SW 1271 (cell line): ENCODE results near the gene TMEFF1.
"Not testable (repeated sequence)": the region's sequence is repeated elsewhere in the genome, so short reads cannot be mapped to it uniquely, and the experiment has no call there.

Source experiments
- DNase-seq, 2 experiments: peaks; one replicate each; lab custom pipeline; 2025; lab: John Stamatoyannopoulos, UW

Gene TMEFF1

DNA sequence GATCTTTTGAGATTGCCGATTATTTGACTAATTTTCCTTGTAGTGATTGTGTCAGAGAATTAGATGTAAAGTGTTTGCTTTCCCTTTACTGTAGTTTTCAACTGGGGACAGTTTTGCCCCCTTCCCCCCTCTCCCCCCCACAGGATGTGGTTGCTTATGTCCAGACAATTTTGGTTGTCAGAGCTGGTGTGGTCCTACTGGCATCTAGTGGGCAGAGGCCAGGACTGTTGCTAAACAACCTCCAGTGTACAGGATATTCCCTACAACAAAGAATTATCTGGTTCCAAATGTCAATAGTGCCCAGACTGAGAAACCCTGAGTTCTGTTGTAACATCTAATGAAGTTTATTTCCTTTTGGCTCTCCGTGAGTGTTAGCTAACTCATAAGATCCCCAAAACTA, 20.0 kb downstream of the TMEFF1 start:
- DNase-seq: peak in 1 of 2 experiments; percentile 41

DNA sequence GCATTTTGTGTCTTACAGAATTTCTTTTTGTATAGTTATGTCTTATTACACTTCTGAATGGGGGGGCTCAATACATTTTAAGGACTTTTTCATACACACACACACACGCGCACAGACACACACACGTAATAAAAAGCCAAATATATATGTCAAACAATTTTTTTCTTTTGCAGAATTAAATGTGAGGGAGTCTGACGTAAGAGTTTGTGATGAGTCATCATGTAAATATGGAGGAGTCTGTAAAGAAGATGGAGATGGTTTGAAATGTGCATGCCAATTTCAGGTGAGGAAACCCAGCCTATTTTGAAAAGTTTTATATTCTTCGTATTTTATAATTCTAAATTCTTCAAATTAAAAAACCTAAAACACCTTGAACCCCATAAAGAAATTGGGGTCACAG, 25.6 kb downstream of the TMEFF1 start:
- DNase-seq: peak in 1 of 2 experiments; percentile 14

DNA sequence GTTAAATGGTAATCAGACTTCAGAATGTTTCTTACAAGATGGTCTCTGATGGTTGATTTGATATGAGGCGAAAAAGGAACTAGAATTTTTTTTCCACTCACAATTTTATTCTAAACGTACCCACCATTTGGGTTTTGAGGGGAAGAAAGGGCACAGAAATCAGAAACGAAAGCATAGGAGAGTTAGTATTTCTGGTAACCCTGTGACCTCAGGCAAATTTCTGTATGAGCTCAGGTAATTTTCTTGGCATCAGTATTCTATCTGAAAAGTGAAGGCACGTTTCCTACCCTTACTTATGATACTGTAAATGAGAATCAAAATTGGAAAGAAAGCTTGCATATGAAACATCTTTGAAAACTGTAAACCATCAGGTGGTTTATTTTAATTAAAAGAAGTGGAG, 26.5 kb downstream of the TMEFF1 start:
- no peak for DNase-seq

- no peak for DNase-seq
Measured at GRCh38 chr9:100499866-100500265, 26.9 kb downstream of the TMEFF1 start.

- peak; percentile 22 to 68 for DNase-seq
Measured at GRCh38 chr9:100505564-100506159, 32.7 kb downstream of the TMEFF1 start.

GRCh38 chr9:100507350-100507749, 34.4 kb downstream of the TMEFF1 start:
- DNase-seq: not testable (repeated sequence)

- no peak for DNase-seq
Measured at GRCh38 chr9:100511205-100511604, 38.3 kb downstream of the TMEFF1 start.

GRCh38 chr9:100515578-100516494, 42.9 kb downstream of the TMEFF1 start:
- DNase-seq: no peak

DNA sequence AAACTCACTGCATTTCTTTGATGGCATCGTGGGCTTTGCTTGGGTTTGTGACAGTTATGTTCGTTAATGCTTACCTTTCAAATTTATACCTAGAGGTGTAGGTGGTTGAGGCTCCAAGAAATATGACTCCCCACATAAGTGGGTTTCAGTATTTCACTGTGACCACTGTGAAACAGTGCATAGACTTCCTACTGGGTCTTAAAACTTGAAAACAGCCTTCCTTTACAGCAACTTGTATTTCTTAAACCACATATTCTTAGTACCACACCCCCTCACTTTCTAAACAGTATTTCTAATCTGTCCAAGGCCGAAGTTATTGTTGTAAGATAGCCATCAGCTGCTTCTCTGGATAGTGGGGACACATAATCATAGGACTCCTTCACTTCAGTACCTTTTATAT, 48.3 kb downstream of the TMEFF1 start:
- DNase-seq: no peak

DNA sequence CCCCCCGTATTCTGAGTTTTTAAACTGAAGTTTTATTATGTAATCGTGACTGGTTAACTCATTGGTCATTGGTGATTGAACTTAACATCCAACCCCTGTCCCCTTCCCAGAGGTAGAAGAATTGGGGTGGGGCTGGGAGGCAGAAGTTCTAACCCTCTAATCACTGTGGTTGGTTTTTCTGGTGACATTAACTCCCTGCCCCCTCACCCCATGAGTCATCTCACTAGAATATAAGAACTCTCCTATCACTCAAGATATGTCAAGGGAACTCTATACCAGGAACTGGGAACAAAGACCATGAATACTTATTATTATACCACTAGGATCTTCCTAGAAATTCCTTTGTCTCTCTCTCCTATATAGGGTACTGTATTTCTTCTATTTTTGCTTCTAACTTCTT, 52.6 kb downstream of the TMEFF1 start:
- DNase-seq: no peak

DNA sequence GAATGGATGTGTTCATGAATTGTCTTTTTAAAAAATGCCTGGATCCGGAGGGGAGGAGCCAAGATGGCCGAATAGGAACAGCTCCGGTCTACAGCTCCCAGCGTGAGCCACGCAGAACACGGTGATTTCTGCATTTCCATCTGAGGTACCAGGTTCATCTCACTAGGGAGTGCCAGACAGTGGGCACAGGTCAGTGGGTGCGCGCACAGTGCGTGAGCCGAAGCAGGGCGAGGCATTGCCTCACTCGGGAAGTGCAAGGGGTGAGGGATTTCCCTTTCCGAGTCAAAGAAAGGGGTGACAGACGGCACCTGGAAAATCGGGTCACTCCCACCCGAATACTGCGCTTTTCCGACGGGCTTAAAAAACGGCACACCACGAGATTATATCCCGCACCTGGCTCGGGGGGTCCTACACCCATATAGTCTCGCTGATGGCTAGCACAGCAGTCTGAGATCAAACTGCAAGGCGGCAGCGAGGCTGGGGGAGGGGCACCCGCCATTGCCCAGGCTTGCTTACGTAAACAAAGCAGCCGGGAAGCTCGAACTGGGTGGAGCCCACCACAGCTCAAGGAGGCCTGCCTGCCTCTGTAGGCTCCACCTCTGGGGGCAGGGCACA, 54.3 kb downstream of the TMEFF1 start:
- not testable (repeated sequence) for DNase-seq

GRCh38 chr9:100534401-100534800, 61.5 kb downstream of the TMEFF1 start:
- no peak for DNase-seq

DNA sequence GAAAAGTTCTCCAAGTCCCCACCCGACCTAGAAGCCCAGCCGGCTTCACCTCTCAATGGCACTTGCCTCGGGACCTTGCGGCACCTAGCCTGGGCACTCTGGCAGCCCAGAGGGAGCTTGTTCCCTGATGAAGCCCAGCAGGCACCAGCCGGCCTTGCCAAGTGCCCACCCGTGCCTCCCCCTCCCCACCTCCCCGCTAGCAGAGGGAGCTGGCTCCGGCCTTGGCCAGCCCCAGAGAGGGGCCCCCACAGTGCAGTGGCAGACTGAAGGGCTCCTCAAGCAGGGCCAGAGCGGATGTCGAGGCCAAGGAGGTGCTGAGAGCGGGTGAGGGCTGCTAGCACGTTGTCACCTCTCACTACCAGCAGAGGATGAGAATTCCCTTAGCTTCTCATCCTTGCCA, 67.4 kb downstream of the TMEFF1 start:
- DNase-seq: no peak

DNA sequence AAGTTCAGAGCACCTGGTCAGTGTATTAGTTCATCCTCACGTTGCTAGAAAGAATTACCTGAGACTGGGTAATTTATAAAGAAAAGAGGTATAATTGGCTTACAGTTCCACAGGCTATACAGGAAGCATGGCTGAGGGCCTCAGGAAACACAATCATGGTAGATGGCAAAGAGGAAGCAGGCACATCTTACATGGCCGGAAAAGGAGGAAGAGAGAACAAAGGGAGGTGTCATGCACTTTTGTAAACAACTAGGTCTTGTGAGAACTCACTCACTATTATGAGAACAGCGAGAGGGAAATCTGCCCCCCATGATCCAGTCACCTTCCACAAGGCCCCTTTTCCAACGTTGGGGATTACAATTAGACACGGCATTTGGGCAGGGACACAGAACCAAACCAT, 76.1 kb downstream of the TMEFF1 start:
- DNase-seq: no peak

DNA sequence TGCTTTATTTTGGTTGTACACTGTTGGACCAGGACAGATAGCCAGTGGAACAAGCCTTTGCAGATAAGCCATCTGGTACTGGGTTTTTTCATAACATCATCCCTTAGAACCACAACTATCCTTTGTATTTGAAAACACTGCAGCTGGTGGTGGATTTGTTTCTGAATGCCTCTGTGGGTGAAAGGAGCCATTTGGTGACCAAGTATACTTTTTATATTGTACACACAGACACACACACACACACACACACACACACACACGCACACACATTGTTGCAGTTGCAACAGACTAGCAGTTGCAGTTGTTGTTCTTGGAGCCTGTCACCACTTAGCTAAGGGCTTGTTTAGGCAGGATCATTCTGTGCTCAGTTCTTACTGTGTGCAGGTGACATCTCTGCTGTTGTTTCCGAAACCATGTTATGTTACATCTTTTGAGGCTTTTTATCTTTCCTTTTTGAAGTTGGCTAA, 82.0 kb downstream of the TMEFF1 start:
- DNase-seq: no peak

DNA sequence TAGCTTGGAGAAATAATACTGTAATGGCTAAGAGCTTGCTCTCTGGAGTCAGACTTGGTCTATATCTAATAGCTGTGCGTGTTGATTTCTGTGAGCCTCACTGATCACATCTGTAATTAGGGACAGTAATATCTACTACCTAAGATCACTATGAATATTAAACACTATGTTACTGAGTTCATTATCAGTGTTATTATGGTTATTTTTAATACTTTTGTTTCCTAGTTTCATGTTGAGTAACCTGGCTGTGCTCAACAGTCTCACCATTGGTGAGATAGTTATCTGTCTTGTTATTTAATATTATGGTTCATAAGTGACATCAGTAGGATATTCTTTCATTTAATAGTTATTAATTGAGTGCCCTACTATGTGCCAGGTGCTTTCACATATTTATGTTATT, 82.5 kb downstream of the TMEFF1 start:
- DNase-seq: no peak

DNA sequence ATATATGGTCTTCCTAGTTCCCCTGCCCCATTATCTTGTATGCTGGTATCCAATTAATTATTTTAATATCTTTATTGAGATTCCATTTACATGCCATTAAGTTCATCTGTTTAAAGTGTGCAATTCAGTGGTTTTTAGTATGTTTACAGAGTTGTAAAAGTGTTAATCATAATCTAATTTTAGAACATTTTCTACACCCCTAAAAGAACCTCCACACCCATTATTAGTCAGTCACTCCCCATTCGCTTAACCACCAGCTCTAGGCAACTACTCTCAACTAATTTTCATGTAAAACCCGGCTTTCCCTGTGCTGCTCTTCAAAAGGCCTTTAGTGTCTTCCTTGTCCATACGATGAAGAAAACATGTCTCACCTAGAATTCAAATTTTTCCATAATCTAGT, 84.1 kb downstream of the TMEFF1 start:
- no peak for DNase-seq

GRCh38 chr9:100561256-100561655, 88.3 kb downstream of the TMEFF1 start:
- DNase-seq: no peak

DNA sequence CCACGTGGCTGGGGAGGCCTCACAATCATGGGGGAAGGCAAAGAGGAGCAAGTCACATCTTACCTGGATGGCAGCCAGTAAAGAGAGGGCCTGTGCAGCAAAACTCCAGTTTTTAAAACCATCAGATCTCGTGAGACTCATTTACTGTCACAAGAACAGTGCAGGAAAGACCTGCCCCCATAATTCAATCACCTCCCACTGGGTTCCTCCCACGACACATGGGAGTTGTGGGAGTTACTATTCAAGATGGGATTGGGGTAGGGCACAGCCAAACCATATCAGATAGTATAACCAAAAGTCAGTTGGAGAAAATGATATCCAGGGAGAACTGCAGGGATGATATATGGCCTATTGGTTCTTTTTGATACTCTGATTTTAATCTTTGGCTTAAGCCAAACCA, 94.9 kb downstream of the TMEFF1 start:
- DNase-seq: no peak

DNA sequence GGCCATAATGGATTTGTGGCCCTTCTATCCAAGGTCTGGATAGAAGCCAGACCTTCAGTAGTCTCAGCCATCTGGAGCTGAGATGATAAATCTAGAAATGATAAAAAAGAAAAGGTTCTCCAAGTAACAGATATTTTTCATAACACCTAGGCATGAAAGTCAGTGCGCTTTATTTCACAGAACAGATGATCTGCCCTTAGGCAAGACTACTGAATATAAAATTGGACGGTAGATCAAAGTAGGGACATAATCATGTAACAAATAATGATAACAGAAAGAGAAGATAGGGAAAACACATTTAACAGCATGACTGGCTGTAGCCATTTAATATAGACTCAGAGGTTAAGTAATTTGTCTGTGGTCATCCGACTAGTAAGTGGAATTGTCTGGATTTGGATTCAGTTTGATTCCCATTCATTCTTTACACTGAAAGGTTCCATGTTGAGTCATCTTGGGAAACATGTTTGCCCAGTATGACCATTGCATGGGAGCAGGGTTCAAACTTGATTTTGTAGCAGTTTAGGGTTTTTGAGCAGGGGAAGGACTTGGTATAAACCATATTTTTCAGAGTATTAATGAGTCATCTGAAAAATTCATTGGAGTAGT, 100.8 kb downstream of the TMEFF1 start:
- no peak for DNase-seq

- DNase-seq: no peak
Measured at GRCh38 chr9:100575006-100575405, 102.1 kb downstream of the TMEFF1 start.

DNA sequence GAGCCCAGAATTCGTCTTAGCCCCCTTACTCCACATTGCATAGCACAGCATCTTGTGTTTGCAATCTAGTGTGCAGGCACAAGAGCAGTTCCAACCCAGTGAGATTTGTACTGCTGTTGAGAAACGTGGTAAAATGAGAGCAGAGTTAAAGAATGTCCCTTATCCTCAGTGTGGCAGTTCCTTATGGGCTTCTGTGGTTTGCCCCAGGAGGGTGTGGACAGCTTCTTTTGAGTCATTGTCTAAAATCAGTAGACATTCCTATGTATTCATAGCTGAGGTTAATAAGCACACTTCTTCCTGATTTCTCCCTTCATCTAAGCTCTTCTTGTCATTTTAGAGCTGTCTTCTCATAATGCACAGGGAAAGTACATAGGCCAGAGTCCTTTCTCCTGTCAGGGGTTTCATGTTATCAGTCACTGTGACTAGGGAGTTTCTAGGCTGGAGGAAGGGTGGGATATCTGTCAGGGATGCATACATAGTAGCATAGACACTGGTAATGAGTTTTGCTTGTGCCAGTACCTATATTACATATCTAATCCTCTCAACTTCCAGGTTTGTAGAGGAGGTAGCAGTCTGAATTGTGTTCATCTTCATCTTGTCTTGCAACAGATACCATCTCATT, 102.9 kb downstream of the TMEFF1 start:
- no peak for DNase-seq
